Thyroid gland (tissue), 4 donors: ENCODE measurements around the gene TANGO2.

Source experiments
- POLR2A ChIP-seq, 2 donors: fragments of 450-650 bp; IDR thresholded peaks; one replicate each; pipeline ENCODE4 v1.6.1; 2017; ENCODE audit warnings: antibody characterized with exemption in 2 of 2, mild to moderate bottlenecking in 2 of 2, moderate library complexity in 1 of 2
- TF ChIP-seq, protein P1 (sequence below), 6 experiments: fragments of 200-600 bp in 3 of 6; fragments of 450-650 bp in 3 of 6; sonication (generic) in 3 of 6; IDR thresholded peaks; one replicate each; pipeline ENCODE4 v1.5.1; 2016 to 2019; ENCODE audit warnings: antibody characterized with exemption in 6 of 6, mild to moderate bottlenecking in 2 of 6, inconsistent platforms in 1 of 6, moderate library complexity in 1 of 6

DNA sequence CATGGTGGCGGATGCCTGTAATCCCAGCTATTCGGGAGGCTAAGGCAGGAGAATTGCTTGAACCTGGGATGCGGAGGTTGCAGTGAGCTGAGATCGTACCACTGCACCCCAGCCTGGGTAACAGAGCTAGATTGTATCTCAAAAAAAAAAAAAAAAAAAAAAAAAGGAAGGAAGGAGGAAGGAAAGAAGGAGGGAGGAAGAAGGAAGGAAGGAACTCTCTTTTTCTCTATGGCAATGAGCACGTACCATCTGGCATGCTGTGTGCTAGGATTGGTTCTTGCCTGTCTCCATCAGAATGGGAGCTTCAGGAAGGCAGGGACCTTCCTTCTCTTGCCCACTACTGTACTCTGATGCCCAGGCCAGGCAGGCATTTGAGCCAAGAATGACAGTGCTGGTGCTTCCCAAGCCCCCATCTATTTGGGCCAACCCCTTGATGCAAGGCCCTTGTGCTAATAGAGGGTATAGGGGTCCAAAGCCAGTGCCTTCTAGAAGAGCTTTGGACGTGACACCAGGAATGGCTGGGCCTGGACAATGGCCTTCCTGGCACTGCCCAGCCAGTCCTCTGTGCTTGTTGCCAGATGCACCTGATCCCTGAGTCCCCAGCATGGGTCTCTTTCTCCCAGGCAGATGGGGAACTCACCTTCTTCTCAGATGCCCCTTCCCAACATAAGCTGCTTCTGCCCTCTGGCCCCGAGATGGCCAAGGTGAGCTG, 48.6 kb downstream of the TANGO2 start:
- TF ChIP-seq, protein P1, sequence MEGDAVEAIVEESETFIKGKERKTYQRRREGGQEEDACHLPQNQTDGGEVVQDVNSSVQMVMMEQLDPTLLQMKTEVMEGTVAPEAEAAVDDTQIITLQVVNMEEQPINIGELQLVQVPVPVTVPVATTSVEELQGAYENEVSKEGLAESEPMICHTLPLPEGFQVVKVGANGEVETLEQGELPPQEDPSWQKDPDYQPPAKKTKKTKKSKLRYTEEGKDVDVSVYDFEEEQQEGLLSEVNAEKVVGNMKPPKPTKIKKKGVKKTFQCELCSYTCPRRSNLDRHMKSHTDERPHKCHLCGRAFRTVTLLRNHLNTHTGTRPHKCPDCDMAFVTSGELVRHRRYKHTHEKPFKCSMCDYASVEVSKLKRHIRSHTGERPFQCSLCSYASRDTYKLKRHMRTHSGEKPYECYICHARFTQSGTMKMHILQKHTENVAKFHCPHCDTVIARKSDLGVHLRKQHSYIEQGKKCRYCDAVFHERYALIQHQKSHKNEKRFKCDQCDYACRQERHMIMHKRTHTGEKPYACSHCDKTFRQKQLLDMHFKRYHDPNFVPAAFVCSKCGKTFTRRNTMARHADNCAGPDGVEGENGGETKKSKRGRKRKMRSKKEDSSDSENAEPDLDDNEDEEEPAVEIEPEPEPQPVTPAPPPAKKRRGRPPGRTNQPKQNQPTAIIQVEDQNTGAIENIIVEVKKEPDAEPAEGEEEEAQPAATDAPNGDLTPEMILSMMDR (IDR thresholded peaks at IDR 0.05) = no peak
- no peak for TF ChIP-seq POLR2A (IDR thresholded peaks at IDR 0.05)
